ENCODE data around the gene RHOU.

Gene RHOU

GRCh38 chr1:228781809-228782661, 46.8 kb downstream of the RHOU start:
- H3K4me3 ChIP-seq (ENCODE audit: low read length) = no peak overlapping the region
- no peak for DNase-seq (ENCODE audit: low read depth)

GRCh38 chr1:228782662-228783417, 47.6 kb downstream of the RHOU start:
- no peak for DNase-seq (ENCODE audit: low read depth)
- TF ChIP-seq CTCF (IDR thresholded peaks at IDR 0.05; ENCODE audit: insufficient read depth, low read depth, low read length, missing control alignments) = no peak
- H3K4me3 ChIP-seq (ENCODE audit: low read length) = no peak overlapping the region

More at GRCh38 chr1:228781809-228782661, 46.8 kb downstream of the RHOU start:
- no peak for TF ChIP-seq CTCF (IDR thresholded peaks at IDR 0.05; ENCODE audit: insufficient read depth, low read depth, low read length, missing control alignments)

- no peak for DNase-seq (ENCODE audit: low read depth)
- H3K4me3 ChIP-seq (ENCODE audit: low read length) = no peak overlapping the region
- TF ChIP-seq CTCF (IDR thresholded peaks at IDR 0.05; ENCODE audit: insufficient read depth, low read depth, low read length, missing control alignments) = no peak
These were observed 48.2 kb downstream of the RHOU start for GRCh38 chr1:228783418-228784040.

- no peak for TF ChIP-seq CTCF (IDR thresholded peaks at IDR 0.05; ENCODE audit: insufficient read depth, low read depth, low read length, missing control alignments)
- no peak for DNase-seq (ENCODE audit: low read depth)
- H3K4me3 ChIP-seq (ENCODE audit: low read length) = no peak overlapping the region
These were observed 48.9 kb downstream of the RHOU start for GRCh38 chr1:228784181-228784580.

- no peak overlapping the region for H3K4me3 ChIP-seq (ENCODE audit: low read length)
- no peak for TF ChIP-seq CTCF (IDR thresholded peaks at IDR 0.05; ENCODE audit: insufficient read depth, low read depth, low read length, missing control alignments)
- DNase-seq (ENCODE audit: low read depth) = no peak
These were observed 50.4 kb downstream of the RHOU start for GRCh38 chr1:228785366-228786330.
